WTC11 (cell line): ENCODE data around the gene BHMT2. TPM values are rescaled to one million over a fixed set of nuclear protein-coding genes. Genes with fewer than 3 reads are reported as not detected.

ENCODE experiments used
- ATAC-seq: fragments of 200-7000 bp; cut with Tn5 transposase; 2 replicates; pipeline ENCODE4 v1.10.0; 2021; ENCODE audit warnings: mild to moderate bottlenecking, moderate library complexity
- CTCF ChIA-PET: fragments of 300-600 bp; sonication (Branson Sonifier 250); formaldehyde crosslinking; loops from one replicate; lab custom pipeline; 2021; ENCODE audit warnings: antibody characterized with exemption; lab: Charles Lee
- POLR2A ChIA-PET: fragments of 350-600 bp; sonication (Branson Sonifier 250); formaldehyde crosslinking; loops from one replicate; lab custom pipeline; 2021; ENCODE audit warnings: antibody characterized with exemption; lab: Charles Lee
- DNase-seq: peaks from one replicate; pipeline ENCODE4 v3.0.0; 2021; ENCODE audit warnings: low spot score
- H3K27ac Mint-ChIP-seq: 2 replicates; pipeline ENCODE4 v1.8.0; 2021; ENCODE audit warnings: mixed read lengths
- H3K27me3 Mint-ChIP-seq: 2 replicates; pipeline ENCODE4 v1.8.0; 2021; ENCODE audit warnings: low read depth, mild to moderate bottlenecking, moderate library complexity, mixed read lengths
- H3K36me3 Mint-ChIP-seq: 2 replicates; pipeline ENCODE4 v1.8.0; 2021; ENCODE audit warnings: mixed read lengths
- H3K4me1 Mint-ChIP-seq: 2 replicates; pipeline ENCODE4 v1.8.0; 2022; ENCODE audit warnings: mixed read lengths
- H3K4me3 Mint-ChIP-seq: 2 replicates; pipeline ENCODE4 v1.8.0; 2021; ENCODE audit warnings: mild to moderate bottlenecking, moderate library complexity, mixed read lengths
- H3K9me3 Mint-ChIP-seq: 2 replicates; pipeline ENCODE4 v1.8.0; 2021; ENCODE audit warnings: mixed read lengths
- AR ChIP-seq: fragments of 250-450 bp; sonication (Bioruptor Pico); IDR thresholded peaks from 2 replicates; pipeline ENCODE4 v1.9.0; 2021; ENCODE audit warnings: mild to moderate bottlenecking
- CBFB ChIP-seq: sonication (generic); formaldehyde crosslinking; IDR thresholded peaks from 2 replicates; pipeline ENCODE4 v1.8.1; 2022; ENCODE audit warnings: mild to moderate bottlenecking, low read depth, missing genetic modification reagents
- E2F1 ChIP-seq: sonication (generic); formaldehyde crosslinking; IDR thresholded peaks from 2 replicates; pipeline ENCODE4 v1.8.0; 2022; ENCODE audit warnings: mild to moderate bottlenecking, missing genetic modification reagents
- ETV6 ChIP-seq: sonication (generic); formaldehyde crosslinking; IDR thresholded peaks from 2 replicates; pipeline ENCODE4 v1.8.1; 2022; ENCODE audit warnings: mild to moderate bottlenecking, missing genetic modification reagents
- FOXK1 ChIP-seq: sonication (generic); formaldehyde crosslinking; IDR thresholded peaks from 2 replicates; pipeline ENCODE4 v1.8.0; 2022; ENCODE audit warnings: mild to moderate bottlenecking, moderate library complexity, missing genetic modification reagents
- FOXP4 ChIP-seq: sonication (generic); formaldehyde crosslinking; IDR thresholded peaks from 2 replicates; pipeline ENCODE4 v1.8.0; 2022; ENCODE audit warnings: mild to moderate bottlenecking, missing genetic modification reagents
- HMGXB4 ChIP-seq: sonication (generic); formaldehyde crosslinking; IDR thresholded peaks from 2 replicates; pipeline ENCODE4 v1.8.1; 2023; ENCODE audit warnings: mild to moderate bottlenecking, moderate library complexity, missing genetic modification reagents
- MAX ChIP-seq: sonication (generic); formaldehyde crosslinking; IDR thresholded peaks from 2 replicates; pipeline ENCODE4 v1.8.0; 2022; ENCODE audit warnings: mild to moderate bottlenecking, missing genetic modification reagents
- MLX ChIP-seq: sonication (generic); formaldehyde crosslinking; IDR thresholded peaks from 2 replicates; pipeline ENCODE4 v1.8.1; 2023; ENCODE audit warnings: mild to moderate bottlenecking, missing genetic modification reagents, moderate library complexity
- NFATC4 ChIP-seq: fragments of 250-450 bp; sonication (Bioruptor Pico); IDR thresholded peaks from 2 replicates; pipeline ENCODE4 v1.9.0; 2021; ENCODE audit warnings: mild to moderate bottlenecking
- OVOL2 ChIP-seq: fragments of 250-450 bp; sonication (Bioruptor Pico); IDR thresholded peaks from 2 replicates; pipeline ENCODE4 v1.9.0; 2021; ENCODE audit warnings: mild to moderate bottlenecking, borderline replicate concordance
- PRRX2 ChIP-seq: fragments of 250-450 bp; sonication (Bioruptor Pico); IDR thresholded peaks from 2 replicates; pipeline ENCODE4 v1.8.0; 2021; ENCODE audit warnings: mild to moderate bottlenecking
- SOX15 ChIP-seq: fragments of 250-450 bp; sonication (Bioruptor Pico); IDR thresholded peaks from 2 replicates; pipeline ENCODE4 v1.9.0; 2021; ENCODE audit warnings: mild to moderate bottlenecking
- SP1 ChIP-seq: sonication (generic); formaldehyde crosslinking; conservative IDR thresholded peaks from 2 replicates; pipeline ENCODE4 v1.8.1; 2022; ENCODE audit warnings: missing genetic modification reagents
- TEAD1 ChIP-seq: sonication (generic); formaldehyde crosslinking; IDR thresholded peaks from 2 replicates; pipeline ENCODE4 v1.8.0; 2022; ENCODE audit warnings: mild to moderate bottlenecking, missing genetic modification reagents
- TP53 ChIP-seq: sonication (generic); formaldehyde crosslinking; IDR thresholded peaks from 2 replicates; pipeline ENCODE4 v1.8.1; 2023; ENCODE audit warnings: mild to moderate bottlenecking, missing genetic modification reagents
- ZNF219 ChIP-seq: sonication (generic); formaldehyde crosslinking; IDR thresholded peaks from 2 replicates; pipeline ENCODE4 v1.8.0; 2023; ENCODE audit warnings: missing genetic modification reagents, mild to moderate bottlenecking, borderline replicate concordance
- ZNF317 ChIP-seq: sonication (generic); formaldehyde crosslinking; IDR thresholded peaks from 2 replicates; pipeline ENCODE4 v1.8.1; 2023; ENCODE audit warnings: low read depth, mild to moderate bottlenecking, moderate library complexity, missing genetic modification reagents, borderline replicate concordance
- ZNF396 ChIP-seq: fragments of 250-450 bp; sonication (Bioruptor Pico); IDR thresholded peaks from 2 replicates; pipeline ENCODE4 v1.8.0; 2021; ENCODE audit warnings: mild to moderate bottlenecking, moderate library complexity, borderline replicate concordance
- ZNF423 ChIP-seq: fragments of 250-450 bp; sonication (Bioruptor Pico); IDR thresholded peaks from 2 replicates; pipeline ENCODE4 v2.1.2; 2022; ENCODE audit warnings: mild to moderate bottlenecking, moderate library complexity
- ZNF425 ChIP-seq: fragments of 250-450 bp; sonication (Bioruptor Pico); conservative IDR thresholded peaks from 2 replicates; pipeline ENCODE4 v1.9.0; 2021; ENCODE audit warnings: mild to moderate bottlenecking
- ZNF512 ChIP-seq: sonication (generic); formaldehyde crosslinking; IDR thresholded peaks from 2 replicates; pipeline ENCODE4 v1.8.1; 2022; ENCODE audit warnings: missing genetic modification reagents, borderline replicate concordance
- total RNA-seq: library from RNA; stranded (reverse); gene quantifications from 3 replicates; pipeline ENCODE4 v1.2.3, GENCODE V29; 2021

The BHMT2 gene
- total RNA-seq, 1 experiment from 2014 or later: 0.11 TPM

- TF ChIP-seq ZNF423 (no peak), ZNF512 (CRISPR knock-in tag) (no peak), ZNF425 (CRISPR knock-in tag) (no peak)
- TF ChIP-seq, all 79 proteins: peak for 0
Measured at GRCh38 chr5:79086116-79086515, 16.5 kb downstream of the BHMT2 start (continued).

- Mint-ChIP-seq H3K4me3 (no peak overlapping the region), H3K27me3 (no peaks in the 10 kb centered on the region), H3K27ac (no peak overlapping the region), H3K9me3 (no peaks in the 10 kb centered on the region), H3K4me1 (peaks cover 4% of the 10 kb centered on the region; the same call in 1 of the 2 replicates), H3K36me3 (no peaks in the 10 kb centered on the region)
- no peak for ATAC-seq
- DNase-seq: no peak
- POLR2A ChIA-PET: no interaction called here
- CTCF ChIA-PET: interaction anchor here (1.0 to 1.2 kb wide), 2 partner anchors 44 to 63 kb away, joined by 4 read pairs; no protein-coding TSS in a partner anchor
- TF ChIP-seq ZNF423 (0 out of 2 replicates have a peak, but pooled peaks have one; percentile 17), ETV6 (no peak), AR (CRISPR knock-in tag) (no peak), ZNF396 (CRISPR knock-in tag) (no peak), MAX (CRISPR knock-in tag) (no peak), E2F1 (CRISPR knock-in tag) (no peak)
Measured at GRCh38 chr5:79088507-79088906, 18.9 kb downstream of the BHMT2 start.

GRCh38 chr5:79091064-79091463 is 21.5 kb downstream of the BHMT2 start:
- Mint-ChIP-seq H3K4me1 (peaks cover 4% of the 10 kb centered on the region; the same call in 1 of the 2 replicates), H3K27me3 (no peaks in the 10 kb centered on the region), H3K4me3 (no peak overlapping the region), H3K36me3 (no peaks in the 10 kb centered on the region), H3K9me3 (no peaks in the 10 kb centered on the region), H3K27ac (no peak overlapping the region)
- no peak for ATAC-seq
- ChIA-PET CTCF (no interaction called here), POLR2A (no interaction called here)
- DNase-seq: no peak
- TF ChIP-seq TP53 (CRISPR knock-in tag) (no peak), ZNF219 (no peak), NFATC4 (CRISPR knock-in tag) (no peak), CBFB (CRISPR knock-in tag) (no peak), OVOL2 (no peak), MLX (CRISPR knock-in tag) (no peak), FOXP4 (no peak), SOX15 (CRISPR knock-in tag) (no peak), FOXK1 (CRISPR knock-in tag) (no peak), TEAD1 (CRISPR knock-in tag) (no peak), HMGXB4 (CRISPR knock-in tag) (no peak), ZNF317 (CRISPR knock-in tag) (no peak), SP1 (no peak), PRRX2 (CRISPR knock-in tag) (no peak)
